H9 (cell line): ENCODE measurements around the gene CAPG. TPM values are rescaled to one million over a fixed set of nuclear protein-coding genes. Genes with fewer than 3 reads are reported as not detected.
A peak's percentile ranks its signal among the peaks of the same experiment; 100 is the strongest.

Source experiments
- DNase-seq: peaks from one replicate; pipeline ENCODE4 v3.0.0-alpha.2; 2017
- H2AFZ ChIP-seq: one replicate; pipeline ENCODE4 v1.6.1; 2013; ENCODE audit warnings: mild to moderate bottlenecking, low read length, control low read depth, moderate library complexity
- H2AK5ac ChIP-seq: 2 replicates; pipeline ENCODE4 v1.6.1; 2013; ENCODE audit warnings: low read length, control low read depth, mixed read lengths; ENCODE audit not compliant: insufficient read length
- H2BK120ac ChIP-seq: one replicate; pipeline ENCODE4 v1.6.1; 2013; ENCODE audit warnings: low read depth, mild to moderate bottlenecking, low read length, control low read depth, inconsistent platforms; ENCODE audit not compliant: poor library complexity, severe bottlenecking
- H2BK12ac ChIP-seq: 2 replicates; pipeline ENCODE4 v1.6.1; 2013; ENCODE audit warnings: low read length, control low read depth, mixed read lengths, low read depth; ENCODE audit not compliant: insufficient read length
- H2BK15ac ChIP-seq: 2 replicates; pipeline ENCODE4 v1.6.1; 2013; ENCODE audit warnings: low read depth, low read length, control low read depth
- H2BK20ac ChIP-seq: one replicate; pipeline ENCODE4 v1.6.1; 2013; ENCODE audit warnings: low read depth, mild to moderate bottlenecking, low read length, control low read depth, inconsistent platforms; ENCODE audit not compliant: poor library complexity, severe bottlenecking
- H2BK5ac ChIP-seq: 2 replicates; pipeline ENCODE4 v1.6.1; 2013; ENCODE audit warnings: low read length, control low read depth, mixed read lengths; ENCODE audit not compliant: insufficient read length
- H3K14ac ChIP-seq: 2 replicates; pipeline ENCODE4 v1.6.1; 2013; ENCODE audit warnings: low read length, control low read depth; ENCODE audit not compliant: insufficient read depth
- H3K18ac ChIP-seq: 2 replicates; pipeline ENCODE4 v1.6.1; 2013; ENCODE audit warnings: low read depth, mild to moderate bottlenecking, mixed read lengths, low read length, control low read depth; ENCODE audit not compliant: insufficient read length
- H3K23ac ChIP-seq: 2 replicates; pipeline ENCODE4 v1.6.1; 2013; ENCODE audit warnings: low read length, control low read depth, mixed read lengths, low read depth; ENCODE audit not compliant: insufficient read length
- H3K23me2 ChIP-seq: 2 replicates; pipeline ENCODE4 v1.6.1; 2013; ENCODE audit warnings: low read depth, mild to moderate bottlenecking, mixed read lengths, low read length, control low read depth; ENCODE audit not compliant: insufficient read length, poor library complexity, severe bottlenecking
- H3K27ac ChIP-seq: 2 replicates; pipeline ENCODE4 v1.5.1; 2013; ENCODE audit warnings: low read length, control low read depth, mixed read lengths, low read depth; ENCODE audit not compliant: insufficient read length
- H3K27me3 ChIP-seq: 2 replicates; pipeline ENCODE4 v1.6.1; 2013; ENCODE audit warnings: low read length, control low read depth, inconsistent platforms; ENCODE audit not compliant: insufficient read depth
- H3K4ac ChIP-seq: 2 replicates; pipeline ENCODE4 v1.6.1; 2013; ENCODE audit warnings: low read depth, mild to moderate bottlenecking, control low read depth, inconsistent platforms, low read length, moderate library complexity
- H3K4me1 ChIP-seq: 2 replicates; pipeline ENCODE4 v1.6.1; 2013; ENCODE audit warnings: low read length, control low read depth, inconsistent platforms; ENCODE audit not compliant: insufficient read depth
- H3K4me2 ChIP-seq: 2 replicates; pipeline ENCODE4 v1.6.1; 2013; ENCODE audit warnings: low read length, control low read depth, mixed read lengths; ENCODE audit not compliant: insufficient read length, insufficient read depth
- H3K56ac ChIP-seq: 2 replicates; pipeline ENCODE4 v1.6.1; 2013; ENCODE audit warnings: low read depth, mild to moderate bottlenecking, mixed read lengths, low read length, control low read depth; ENCODE audit not compliant: insufficient read length
- H3K79me1 ChIP-seq: 2 replicates; pipeline ENCODE4 v1.6.1; 2013; ENCODE audit warnings: low read depth, mild to moderate bottlenecking, moderate library complexity, low read length, control low read depth, inconsistent platforms; ENCODE audit not compliant: insufficient read depth, poor library complexity, severe bottlenecking
- H3K79me2 ChIP-seq: 2 replicates; pipeline ENCODE4 v1.6.1; 2013; ENCODE audit warnings: low read length, control low read depth, inconsistent platforms; ENCODE audit not compliant: insufficient read depth
- H3K9ac ChIP-seq: 2 replicates; pipeline ENCODE4 v1.6.1; 2013; ENCODE audit warnings: low read length, control low read depth, mixed read lengths; ENCODE audit not compliant: insufficient read length; ENCODE audit errors: extremely low read depth
- H3K9me3 ChIP-seq: one replicate; pipeline ENCODE4 v1.6.1; 2013; ENCODE audit warnings: low read depth, low read length, inconsistent platforms; ENCODE audit not compliant: control insufficient read depth
- H3T11ph ChIP-seq: one replicate; pipeline ENCODE4 v1.6.1; 2013; ENCODE audit warnings: mild to moderate bottlenecking, low read length, control low read depth, inconsistent platforms
- H4K20me1 ChIP-seq: one replicate; pipeline ENCODE4 v1.6.1; 2013; ENCODE audit not compliant: control insufficient read depth, insufficient read length, insufficient read depth
- H4K5ac ChIP-seq: 2 replicates; pipeline ENCODE4 v1.6.1; 2013; ENCODE audit warnings: low read depth, mild to moderate bottlenecking, mixed read lengths, low read length, control low read depth; ENCODE audit not compliant: insufficient read length
- H4K8ac ChIP-seq: replicated peaks from 2 replicates; pipeline ENCODE4 v1.6.1; 2013; ENCODE audit warnings: low read length, control low read depth, mixed read lengths, low read depth; ENCODE audit not compliant: insufficient read length
- H4K91ac ChIP-seq: 2 replicates; pipeline ENCODE4 v1.6.1; 2013; ENCODE audit warnings: low read depth, mild to moderate bottlenecking, moderate library complexity, mixed read lengths, low read length, control low read depth; ENCODE audit not compliant: insufficient read length
- H3K27ac Mint-ChIP-seq, 3 experiments: 2 replicates in 2 of 3; 3 replicates in 1 of 3; pipeline ENCODE4 v1.8.0; 2020 to 2021; ENCODE audit warnings: mixed read lengths in 3 of 3, mild to moderate bottlenecking in 1 of 3, moderate library complexity in 1 of 3
- H3K27me3 Mint-ChIP-seq: 2 replicates; pipeline ENCODE4 v1.8.0; 2021; ENCODE audit warnings: low read depth, mild to moderate bottlenecking, moderate library complexity, mixed read lengths
- H3K36me3 Mint-ChIP-seq, 3 experiments: 2 replicates in 2 of 3; 3 replicates in 1 of 3; pipeline ENCODE4 v1.8.0; 2020 to 2021; ENCODE audit warnings: low read depth in 3 of 3, mixed read lengths in 3 of 3; ENCODE audit not compliant: insufficient read depth in 1 of 3
- H3K4me1 Mint-ChIP-seq, 2 experiments: 2 replicates each; pipeline ENCODE4 v1.8.0; 2020; ENCODE audit warnings: mixed read lengths in 2 of 2
- H3K4me3 Mint-ChIP-seq, 2 experiments: 2 replicates in 1 of 2; 3 replicates in 1 of 2; pipeline ENCODE4 v1.8.0; 2020 to 2021; ENCODE audit warnings: mild to moderate bottlenecking in 2 of 2, mixed read lengths in 2 of 2, moderate library complexity in 1 of 2
- H3K9me3 Mint-ChIP-seq, 2 experiments: 2 replicates in 1 of 2; 3 replicates in 1 of 2; pipeline ENCODE4 v1.8.0; 2020; ENCODE audit warnings: mild to moderate bottlenecking in 2 of 2, mixed read lengths in 2 of 2, moderate library complexity in 1 of 2
- WGBS: extraction: QIAGEN DNeasy Blood & Tissue Kit; methylation state at CpG from one replicate; pipeline ENCODE4 v1.1.7; 2013; ENCODE audit warnings: missing lambda C conversion rate, low lambda C conversion rate, mixed read lengths; ENCODE audit not compliant: insufficient read length; ENCODE audit errors: extremely low coverage; 5-methylcytosine and 5-hydroxymethylcytosine counted together
- total RNA-seq: library from RNA; stranded (reverse); gene quantifications from 2 replicates; pipeline ENCODE4 v1.2.1, GENCODE V29; 2021
- TF ChIP-seq, protein P1 (sequence below): fragments of 200-600 bp; sonication (generic); conservative IDR thresholded peaks from 3 replicates; pipeline ENCODE4 v1.8.0; 2021; ENCODE audit warnings: antibody characterized with exemption, mild to moderate bottlenecking

The CAPG gene
- total RNA-seq, 1 experiment from 2014 or later, result 72.8 TPM

DNA sequence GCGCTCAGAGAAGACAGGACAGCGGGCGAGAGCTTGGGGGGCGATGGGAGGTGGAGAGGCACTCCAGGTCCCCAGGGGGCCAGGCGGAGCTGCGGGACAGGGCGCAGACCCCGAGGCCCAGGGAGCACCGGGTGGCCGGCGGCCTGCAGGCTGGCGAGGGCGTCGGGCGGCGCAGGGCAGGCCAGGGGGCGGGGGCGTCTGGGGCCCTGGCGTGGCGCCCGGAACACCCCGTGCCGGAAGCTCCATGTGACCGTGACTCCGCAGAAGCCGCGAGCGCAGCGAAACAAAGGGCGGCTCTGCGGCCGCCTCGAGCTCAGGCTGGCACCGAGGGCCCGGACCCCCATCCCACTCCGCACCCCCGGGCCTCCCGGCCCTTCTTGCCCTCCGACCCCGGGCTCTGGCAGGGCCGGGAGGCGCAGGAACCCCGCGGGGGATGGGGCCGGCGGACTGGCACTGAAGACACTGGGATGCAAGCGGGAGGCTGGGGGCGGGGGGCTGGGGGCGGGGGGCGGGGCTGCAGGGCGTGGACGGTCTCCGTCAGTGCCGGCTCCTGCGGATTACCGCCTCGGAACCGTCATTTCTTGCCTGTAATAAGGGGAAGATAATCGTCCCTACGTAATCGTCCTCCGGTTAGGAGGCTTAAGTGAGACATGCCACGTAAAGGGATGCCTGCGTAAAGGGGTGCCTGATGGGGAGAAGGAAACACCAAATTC is 27.5 kb upstream of the CAPG start:
- Histone ChIP-seq H2AFZ (no peak overlapping the region), H4K20me1 (no peaks in the 10 kb centered on the region), H3K9ac (peak overlapping the region; percentile 5), H4K5ac (no peak overlapping the region), H2AK5ac (no peak overlapping the region), H3K23ac (no peak overlapping the region), H3K18ac (peak overlapping the region; percentile 90), H3K27ac (no peak overlapping the region), H3K27me3 (no peaks in the 10 kb centered on the region; the same call in 1 of the 2 replicates), H2BK20ac (no peak overlapping the region), H2BK120ac (peak overlapping the region; percentile 82), H2BK15ac (no peak overlapping the region), H3K4ac (peak overlapping the region; percentile 12; the same call in 1 of the 2 replicates), H2BK12ac (peak overlapping the region; percentile 77), H3K4me2 (peak overlapping the region; percentile 60), H4K8ac (no peak overlapping the region), H4K91ac (no peak overlapping the region), H3K4me1 (peaks cover 7% of the 10 kb centered on the region; the same call in 1 of the 2 replicates), H3K56ac (no peak overlapping the region), H3T11ph (no peak overlapping the region), H3K79me1 (no peaks in the 10 kb centered on the region), H3K9me3 (no peaks in the 10 kb centered on the region), H2BK5ac (no peak overlapping the region), H3K23me2 (peaks cover 3% of the 10 kb centered on the region), H3K79me2 (no peaks in the 10 kb centered on the region), H3K14ac (peak overlapping the region; percentile 95)
- Mint-ChIP-seq H3K27me3 (peaks cover 18% of the 10 kb centered on the region), H3K27ac (peak overlapping the region; percentile 87 to 96 (median 89)), H3K4me1 (peaks cover 27 to 44% of the 10 kb centered on the region in 2 experiments), H3K4me3 (peak overlapping the region; percentile 59 to 80), H3K36me3 (no peaks in the 10 kb centered on the region), H3K9me3 (no peaks in the 10 kb centered on the region; a peak in 2 of 5 replicates)
- no CpG with 5 or more reads among the region's 64 CpGs for WGBS
- TF ChIP-seq, protein P1, sequence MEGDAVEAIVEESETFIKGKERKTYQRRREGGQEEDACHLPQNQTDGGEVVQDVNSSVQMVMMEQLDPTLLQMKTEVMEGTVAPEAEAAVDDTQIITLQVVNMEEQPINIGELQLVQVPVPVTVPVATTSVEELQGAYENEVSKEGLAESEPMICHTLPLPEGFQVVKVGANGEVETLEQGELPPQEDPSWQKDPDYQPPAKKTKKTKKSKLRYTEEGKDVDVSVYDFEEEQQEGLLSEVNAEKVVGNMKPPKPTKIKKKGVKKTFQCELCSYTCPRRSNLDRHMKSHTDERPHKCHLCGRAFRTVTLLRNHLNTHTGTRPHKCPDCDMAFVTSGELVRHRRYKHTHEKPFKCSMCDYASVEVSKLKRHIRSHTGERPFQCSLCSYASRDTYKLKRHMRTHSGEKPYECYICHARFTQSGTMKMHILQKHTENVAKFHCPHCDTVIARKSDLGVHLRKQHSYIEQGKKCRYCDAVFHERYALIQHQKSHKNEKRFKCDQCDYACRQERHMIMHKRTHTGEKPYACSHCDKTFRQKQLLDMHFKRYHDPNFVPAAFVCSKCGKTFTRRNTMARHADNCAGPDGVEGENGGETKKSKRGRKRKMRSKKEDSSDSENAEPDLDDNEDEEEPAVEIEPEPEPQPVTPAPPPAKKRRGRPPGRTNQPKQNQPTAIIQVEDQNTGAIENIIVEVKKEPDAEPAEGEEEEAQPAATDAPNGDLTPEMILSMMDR, result no peak
- DNase-seq, result peak; percentile 79
